NCI-H1930 (cell line): Measurements from ENCODE around the gene EHMT1.
"Not testable (repeated sequence)": the region's sequence is repeated elsewhere in the genome, so short reads cannot be mapped to it uniquely, and the experiment has no call there.

Source experiments
- DNase-seq, 2 experiments: peaks; one replicate each; lab custom pipeline; 2025; lab: John Stamatoyannopoulos, UW

Gene EHMT1

GRCh38 chr9:137761793-137762192 lies 143.0 kb downstream of the EHMT1 start:
- DNase-seq = no peak

GRCh38 chr9:137762414-137763061 lies 143.7 kb downstream of the EHMT1 start:
- no peak for DNase-seq

GRCh38 chr9:137763271-137763955 lies 144.6 kb downstream of the EHMT1 start:
- no peak for DNase-seq

GRCh38 chr9:137764171-137764671 lies 145.4 kb downstream of the EHMT1 start:
- no peak for DNase-seq

- DNase-seq = no peak
Observed at GRCh38 chr9:137764981-137765380, 146.2 kb downstream of the EHMT1 start.

- no peak for DNase-seq
Observed at GRCh38 chr9:137765536-137765935, 146.7 kb downstream of the EHMT1 start.

GRCh38 chr9:137771580-137771979 lies 152.8 kb downstream of the EHMT1 start:
- no peak for DNase-seq

GRCh38 chr9:137772281-137772873 lies 153.6 kb downstream of the EHMT1 start:
- DNase-seq = no peak

GRCh38 chr9:137774775-137775386 lies 156.1 kb downstream of the EHMT1 start:
- DNase-seq = no peak

- DNase-seq = no peak
Observed at GRCh38 chr9:137776306-137776995, 157.6 kb downstream of the EHMT1 start.

GRCh38 chr9:137777761-137778160 lies 159.0 kb downstream of the EHMT1 start:
- no peak for DNase-seq

- DNase-seq = no peak
Observed at GRCh38 chr9:137778336-137778735, 159.5 kb downstream of the EHMT1 start.

GRCh38 chr9:137778914-137779313 lies 160.1 kb downstream of the EHMT1 start:
- no peak for DNase-seq

- not testable (repeated sequence) for DNase-seq
Observed at GRCh38 chr9:137780031-137780430, 161.2 kb downstream of the EHMT1 start.

GRCh38 chr9:137781906-137782585 lies 163.2 kb downstream of the EHMT1 start:
- DNase-seq = no peak

GRCh38 chr9:137783521-137783920 lies 164.7 kb downstream of the EHMT1 start:
- no peak for DNase-seq

- no peak for DNase-seq
Observed at GRCh38 chr9:137784046-137784445, 165.2 kb downstream of the EHMT1 start.

- no peak for DNase-seq
Observed at GRCh38 chr9:137784641-137785513, 166.1 kb downstream of the EHMT1 start.

GRCh38 chr9:137785704-137786161 lies 166.9 kb downstream of the EHMT1 start:
- no peak for DNase-seq

GRCh38 chr9:137786511-137786920 lies 167.7 kb downstream of the EHMT1 start:
- DNase-seq = no peak
